Measurements from ENCODE around the gene CLCNKA. TPM values are rescaled to one million over a fixed set of nuclear protein-coding genes. Genes with fewer than 3 reads are reported as not detected.

CLCNKA gene
- total RNA-seq, 1 experiment from 2014 or later, result not detected

- Mint-ChIP-seq H3K27ac (ENCODE audit: unreplicated experiment) (no peak overlapping the region), H3K36me3 (ENCODE audit: insufficient read depth, unreplicated experiment) (no peaks in the 10 kb centered on the region), H3K4me1 (ENCODE audit: low read depth, unreplicated experiment) (no peaks in the 10 kb centered on the region), H3K27me3 (ENCODE audit: insufficient read depth, unreplicated experiment) (no peaks in the 10 kb centered on the region), H3K9me3 (ENCODE audit: unreplicated experiment) (no peaks in the 10 kb centered on the region), H3K4me3 (ENCODE audit: unreplicated experiment) (no peak overlapping the region)
- ChIA-PET POLR2A (no interaction called here), CTCF (no interaction called here)
- Histone ChIP-seq H3K36me3 (ENCODE audit: control insufficient read depth, insufficient read depth, low read length) (no peaks in the 10 kb centered on the region), H3K27me3 (replicated peaks; ENCODE audit: control insufficient read depth, insufficient read depth, low read length) (no peaks in the 10 kb centered on the region), H3K9me3 (no peaks in the 10 kb centered on the region), H3K4me1 (no peaks in the 10 kb centered on the region), H3K4me3 (ENCODE audit: low read depth, low read length) (no peak overlapping the region)
- no peak for TF ChIP-seq CTCF (IDR thresholded peaks at IDR 0.05; ENCODE audit: insufficient read depth in 1 of 2, low read depth in 1 of 2, low read length in 1 of 2, severe bottlenecking in 1 of 2, unreplicated experiment in 1 of 2)
- no TSS peak for BruUV-seq (replicated peaks)
- DNase-seq, result no peak
- intact Hi-C loops (cut with micrococcal nuclease; ENCODE audit: unreplicated experiment), result no loop called here
These were observed 22.1 kb downstream of the CLCNKA start for GRCh38 chr1:16043950-16044349.

- Histone ChIP-seq H3K9me3 (no peaks in the 10 kb centered on the region), H3K36me3 (ENCODE audit: control insufficient read depth, insufficient read depth, low read length) (no peaks in the 10 kb centered on the region), H3K4me1 (no peaks in the 10 kb centered on the region), H3K4me3 (ENCODE audit: low read depth, low read length) (no peak overlapping the region), H3K27me3 (replicated peaks; ENCODE audit: control insufficient read depth, insufficient read depth, low read length) (no peaks in the 10 kb centered on the region)
- no peak overlapping the region for H3K4me3 Mint-ChIP-seq (ENCODE audit: unreplicated experiment)
- H3K36me3 Mint-ChIP-seq (ENCODE audit: insufficient read depth, unreplicated experiment), result no peaks in the 10 kb centered on the region
- H3K9me3 Mint-ChIP-seq (ENCODE audit: unreplicated experiment), result no peaks in the 10 kb centered on the region
- H3K27ac Mint-ChIP-seq (ENCODE audit: unreplicated experiment), result no peak overlapping the region
- H3K27me3 Mint-ChIP-seq (ENCODE audit: insufficient read depth, unreplicated experiment), result no peaks in the 10 kb centered on the region
- DNase-seq, result no peak
- CTCF ChIA-PET, result interaction anchor here (1.0 kb wide), 1 partner anchor 26 kb away, joined by 9 read pairs; no protein-coding TSS in a partner anchor
- intact Hi-C loops (cut with micrococcal nuclease; ENCODE audit: unreplicated experiment), result no loop called here
- no peak for TF ChIP-seq CTCF (IDR thresholded peaks at IDR 0.05; ENCODE audit: insufficient read depth in 1 of 2, low read depth in 1 of 2, low read length in 1 of 2, severe bottlenecking in 1 of 2, unreplicated experiment in 1 of 2)
- POLR2A ChIA-PET, result no interaction called here
- BruUV-seq (replicated peaks), result no TSS peak
- H3K4me1 Mint-ChIP-seq (ENCODE audit: low read depth, unreplicated experiment), result no peaks in the 10 kb centered on the region
These were observed 25.0 kb downstream of the CLCNKA start for GRCh38 chr1:16046842-16047241.

GRCh38 chr1:16047791-16048475, 26.1 kb downstream of the CLCNKA start:
- DNase-seq, result no peak
- H3K36me3 ChIP-seq (ENCODE audit: control insufficient read depth, insufficient read depth, low read length), result no peaks in the 10 kb centered on the region
- ChIA-PET POLR2A (no interaction called here), CTCF (no interaction called here)
- H3K27ac Mint-ChIP-seq (ENCODE audit: unreplicated experiment), result no peak overlapping the region
- no peak overlapping the region for H3K4me3 Mint-ChIP-seq (ENCODE audit: unreplicated experiment)
- H3K36me3 Mint-ChIP-seq (ENCODE audit: insufficient read depth, unreplicated experiment), result no peaks in the 10 kb centered on the region
- no peaks in the 10 kb centered on the region for H3K27me3 ChIP-seq (replicated peaks; ENCODE audit: control insufficient read depth, insufficient read depth, low read length)
- no peaks in the 10 kb centered on the region for H3K9me3 ChIP-seq
- H3K4me3 ChIP-seq (ENCODE audit: low read depth, low read length), result no peak overlapping the region
- H3K4me1 ChIP-seq, result no peaks in the 10 kb centered on the region
- H3K27me3 Mint-ChIP-seq (ENCODE audit: insufficient read depth, unreplicated experiment), result no peaks in the 10 kb centered on the region
- no peaks in the 10 kb centered on the region for H3K9me3 Mint-ChIP-seq (ENCODE audit: unreplicated experiment)
- no peaks in the 10 kb centered on the region for H3K4me1 Mint-ChIP-seq (ENCODE audit: low read depth, unreplicated experiment)
- intact Hi-C loops (cut with micrococcal nuclease; ENCODE audit: unreplicated experiment), result no loop called here
- no TSS peak for BruUV-seq (replicated peaks)
- no peak for TF ChIP-seq CTCF (IDR thresholded peaks at IDR 0.05; ENCODE audit: insufficient read depth in 1 of 2, low read depth in 1 of 2, low read length in 1 of 2, severe bottlenecking in 1 of 2, unreplicated experiment in 1 of 2)

All from Caco-2 (cell line).